Nephron progenitor cell (in vitro differentiated cells): ENCODE results near the gene PAX7.

ENCODE experiments used
- DNase-seq: peaks from one replicate; pipeline ENCODE4 v3.0.0; 2021
- H3K27ac Mint-ChIP-seq: 2 replicates; pipeline ENCODE4 v1.8.0; 2021; ENCODE audit warnings: mild to moderate bottlenecking, moderate library complexity, mixed read lengths
- H3K27me3 Mint-ChIP-seq: 2 replicates; pipeline ENCODE4 v1.8.0; 2021; ENCODE audit warnings: mild to moderate bottlenecking, low read depth, mixed read lengths; ENCODE audit not compliant: poor library complexity
- H3K36me3 Mint-ChIP-seq: 2 replicates; pipeline ENCODE4 v1.8.0; 2021; ENCODE audit warnings: low read depth, mixed read lengths
- H3K4me1 Mint-ChIP-seq: 2 replicates; pipeline ENCODE4 v1.8.0; 2021; ENCODE audit warnings: mixed read lengths
- H3K4me3 Mint-ChIP-seq: 2 replicates; pipeline ENCODE4 v1.8.0; 2021; ENCODE audit warnings: mild to moderate bottlenecking, moderate library complexity, mixed read lengths
- H3K9me3 Mint-ChIP-seq: 2 replicates; pipeline ENCODE4 v1.8.0; 2021; ENCODE audit warnings: mild to moderate bottlenecking, moderate library complexity, mixed read lengths
- TF ChIP-seq, protein P1 (sequence below): fragments of 200-600 bp; sonication (generic); IDR thresholded peaks from 2 replicates; pipeline ENCODE4 v1.5.0; 2021; ENCODE audit warnings: antibody characterized with exemption

The PAX7 gene

GRCh38 chr1:18592368-18592767 lies 38.3 kb upstream of the PAX7 start:
- TF ChIP-seq, protein P1, sequence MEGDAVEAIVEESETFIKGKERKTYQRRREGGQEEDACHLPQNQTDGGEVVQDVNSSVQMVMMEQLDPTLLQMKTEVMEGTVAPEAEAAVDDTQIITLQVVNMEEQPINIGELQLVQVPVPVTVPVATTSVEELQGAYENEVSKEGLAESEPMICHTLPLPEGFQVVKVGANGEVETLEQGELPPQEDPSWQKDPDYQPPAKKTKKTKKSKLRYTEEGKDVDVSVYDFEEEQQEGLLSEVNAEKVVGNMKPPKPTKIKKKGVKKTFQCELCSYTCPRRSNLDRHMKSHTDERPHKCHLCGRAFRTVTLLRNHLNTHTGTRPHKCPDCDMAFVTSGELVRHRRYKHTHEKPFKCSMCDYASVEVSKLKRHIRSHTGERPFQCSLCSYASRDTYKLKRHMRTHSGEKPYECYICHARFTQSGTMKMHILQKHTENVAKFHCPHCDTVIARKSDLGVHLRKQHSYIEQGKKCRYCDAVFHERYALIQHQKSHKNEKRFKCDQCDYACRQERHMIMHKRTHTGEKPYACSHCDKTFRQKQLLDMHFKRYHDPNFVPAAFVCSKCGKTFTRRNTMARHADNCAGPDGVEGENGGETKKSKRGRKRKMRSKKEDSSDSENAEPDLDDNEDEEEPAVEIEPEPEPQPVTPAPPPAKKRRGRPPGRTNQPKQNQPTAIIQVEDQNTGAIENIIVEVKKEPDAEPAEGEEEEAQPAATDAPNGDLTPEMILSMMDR, result no peak
- Mint-ChIP-seq H3K4me1 (no peaks in the 10 kb centered on the region), H3K36me3 (no peaks in the 10 kb centered on the region), H3K4me3 (no peak overlapping the region), H3K9me3 (no peaks in the 10 kb centered on the region), H3K27ac (no peak overlapping the region), H3K27me3 (peaks cover 60% of the 10 kb centered on the region)
- no peak for DNase-seq

DNA sequence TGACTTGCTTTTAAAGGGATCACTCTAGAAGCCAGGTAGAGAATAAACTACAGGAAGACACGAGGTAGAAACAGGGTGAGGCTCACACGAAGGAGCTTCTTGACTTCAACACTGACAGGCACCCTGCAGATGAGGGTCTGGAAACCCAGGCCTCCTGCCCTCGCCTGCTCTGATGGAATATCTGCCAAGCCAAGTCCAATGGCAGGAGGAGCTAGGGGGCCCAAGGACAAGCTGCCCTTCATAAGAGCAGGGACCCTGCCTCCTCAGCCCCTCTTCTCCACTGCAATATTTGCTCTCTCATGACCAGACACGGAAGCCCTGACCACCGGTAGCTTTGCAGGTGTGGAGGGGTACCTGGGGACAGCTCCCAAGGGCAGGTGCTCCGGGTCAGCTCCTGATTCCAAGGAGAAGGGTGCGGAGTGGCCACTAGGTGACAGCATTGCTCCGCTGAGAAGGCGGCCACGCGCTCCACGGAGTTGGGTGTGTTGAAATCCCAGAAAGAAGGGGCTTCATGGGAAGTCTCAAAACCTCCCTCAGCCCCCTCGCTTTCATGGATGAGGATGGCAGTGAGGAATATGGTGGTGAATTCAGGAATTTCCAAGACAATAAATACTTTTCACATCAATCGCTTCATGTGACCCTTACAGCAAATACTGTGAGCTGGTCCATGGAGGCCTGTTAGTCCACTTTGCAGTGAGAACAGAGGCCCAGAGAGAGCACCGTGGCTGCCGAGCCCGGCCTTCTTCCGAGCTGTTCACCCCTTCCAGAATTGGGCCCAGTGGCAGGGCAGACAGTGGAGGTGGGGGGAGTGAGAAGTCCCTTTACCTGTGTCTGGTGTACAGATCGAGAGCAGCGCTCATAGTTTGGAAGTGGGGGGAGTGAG lies 33.2 kb upstream of the PAX7 start:
- Mint-ChIP-seq H3K4me3 (no peak overlapping the region), H3K27ac (no peak overlapping the region), H3K4me1 (peaks cover 16% of the 10 kb centered on the region), H3K9me3 (no peaks in the 10 kb centered on the region), H3K27me3 (peaks cover 78% of the 10 kb centered on the region), H3K36me3 (no peaks in the 10 kb centered on the region)
- TF ChIP-seq, protein P1, result peak; percentile 99
- peak; percentile 84 for DNase-seq

GRCh38 chr1:18599086-18599485 lies 31.6 kb upstream of the PAX7 start:
- Mint-ChIP-seq H3K4me1 (peaks cover 16% of the 10 kb centered on the region), H3K27ac (peak overlapping the region; percentile 62), H3K36me3 (no peaks in the 10 kb centered on the region), H3K9me3 (no peaks in the 10 kb centered on the region), H3K4me3 (peak overlapping the region; percentile 25), H3K27me3 (peaks cover 79% of the 10 kb centered on the region)
- TF ChIP-seq, protein P1, result no peak
- peak; percentile 37 for DNase-seq

DNA sequence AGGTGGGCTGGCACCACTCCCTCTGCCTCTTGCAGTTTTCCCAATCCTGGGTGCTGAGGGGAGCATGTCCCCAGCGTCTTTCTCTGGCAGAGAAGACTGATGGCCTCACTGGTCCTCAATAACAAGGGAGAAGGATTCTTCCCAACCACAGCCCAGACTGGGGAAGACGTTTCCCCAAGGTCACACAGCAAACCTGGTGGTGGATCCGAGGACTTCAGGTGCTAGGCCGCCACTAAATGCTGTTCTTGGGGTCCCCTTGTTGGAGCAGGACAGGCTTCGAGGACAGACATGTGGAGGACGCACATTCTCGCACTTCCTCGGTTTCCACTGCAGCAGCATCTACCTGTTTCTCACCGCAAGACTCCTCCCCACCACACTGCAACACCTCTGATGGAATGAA lies 30.9 kb upstream of the PAX7 start:
- peaks cover 79% of the 10 kb centered on the region for H3K27me3 Mint-ChIP-seq
- TF ChIP-seq, protein P1, result peak; percentile 12
- no peaks in the 10 kb centered on the region for H3K9me3 Mint-ChIP-seq
- no peak for DNase-seq
- H3K4me1 Mint-ChIP-seq, result peaks cover 16% of the 10 kb centered on the region
- peak overlapping the region; percentile 25 for H3K4me3 Mint-ChIP-seq
- no peak overlapping the region for H3K27ac Mint-ChIP-seq
- H3K36me3 Mint-ChIP-seq, result no peaks in the 10 kb centered on the region

GRCh38 chr1:18602533-18603211 lies 28.0 kb upstream of the PAX7 start:
- Mint-ChIP-seq H3K36me3 (no peaks in the 10 kb centered on the region), H3K9me3 (no peaks in the 10 kb centered on the region), H3K4me3 (no peak overlapping the region), H3K27ac (no peak overlapping the region), H3K4me1 (peaks cover 23% of the 10 kb centered on the region), H3K27me3 (peaks cover 72% of the 10 kb centered on the region)
- no peak for DNase-seq
- TF ChIP-seq, protein P1, result no peak
